HepG2 (cell line): ENCODE measurements around the gene ESR1. TPM values are rescaled to one million over a fixed set of nuclear protein-coding genes. Genes with fewer than 3 reads are reported as not detected.

Experiments
- ATAC-seq: fragments of 200-7000 bp; cut with Tn5 transposase; 3 replicates; pipeline ENCODE4 v1.9.1; 2020; ENCODE audit warnings: mild to moderate bottlenecking, moderate library complexity
- BruUV-seq: library from RNA; stranded (reverse); fragments of 400-500 nt; replicated peaks from 2 replicates; lab custom pipeline; 2021; lab: Mats Ljungman, UMichigan
- CTCF ChIA-PET: fragments of 300-600 bp; formaldehyde crosslinking; extraction: SDS; loops from one replicate; lab custom pipeline; 2021; ENCODE audit warnings: low total read pairs, inconsistent platforms, low intra/inter-chr PET ratio; lab: Yijun Ruan, JAX
- POLR2A ChIA-PET: fragments of 350-600 bp; sonication (Branson Sonifier 250); formaldehyde crosslinking; loops from one replicate; lab custom pipeline; 2020; ENCODE audit warnings: antibody characterized with exemption, inconsistent platforms; lab: Yijun Ruan, JAX
- DNase-seq: peaks from one replicate; pipeline ENCODE4 v3.0.0-alpha.2; 2015; ENCODE audit warnings: low spot score
- FAIRE-seq: peaks from 3 replicates; lab custom pipeline; 2011; peaks lifted over from hg19 to GRCh38; lab: Jason Lieb, UNC
- H2AFZ ChIP-seq: one replicate; pipeline ENCODE4 v1.6.1; 2011; ENCODE audit warnings: low read length, inconsistent platforms
- H3K27ac ChIP-seq: fragments of 300-600 bp; 3 replicates; pipeline ENCODE4 v1.8.0; 2011; ENCODE audit warnings: mixed run types, mild to moderate bottlenecking, mixed read lengths, low read length, inconsistent platforms; ENCODE audit not compliant: insufficient read depth; ENCODE audit errors: extremely low read length
- H3K27me3 ChIP-seq, 2 experiments: fragments of 200-600 bp in 1 of 2; 2 replicates in 1 of 2; 3 replicates in 1 of 2; pipeline versions ENCODE4 v1.6.0 to v1.8.0; 2011; ENCODE audit warnings: low read length in 2 of 2, mild to moderate bottlenecking in 2 of 2, moderate library complexity in 2 of 2, inconsistent platforms in 1 of 2; ENCODE audit not compliant: insufficient read depth in 2 of 2, control insufficient read depth in 1 of 2
- H3K36me3 ChIP-seq, 2 experiments: fragments of 200-600 bp in 1 of 2; replicated peaks in 1 of 2; 2 replicates in 1 of 2; 3 replicates in 1 of 2; pipeline versions ENCODE4 v1.5.1 to v1.8.0; 2011; ENCODE audit warnings: low read length in 2 of 2, inconsistent platforms in 1 of 2; ENCODE audit not compliant: insufficient read depth in 2 of 2, control insufficient read depth in 1 of 2
- H3K4me1 ChIP-seq: 2 replicates; pipeline ENCODE4 v1.5.1; 2012; ENCODE audit warnings: low read length, inconsistent platforms; ENCODE audit not compliant: insufficient read depth
- H3K4me2 ChIP-seq: 2 replicates; pipeline ENCODE4 v1.6.0; 2011; ENCODE audit warnings: low read depth, low read length, inconsistent platforms
- H3K4me3 ChIP-seq, 3 experiments: fragments of 200-600 bp in 1 of 3; sonication (generic), shearing (Covaris generic) in 1 of 3; replicated peaks in 1 of 3; 2 replicates each; pipeline ENCODE4 v1.5.1; 2011 to 2016; ENCODE audit warnings: low read length in 3 of 3, inconsistent platforms in 2 of 3, low read depth in 2 of 3, mild to moderate bottlenecking in 2 of 3, control low read depth in 1 of 3, mixed read lengths in 1 of 3; ENCODE audit not compliant: insufficient read depth in 1 of 3
- H3K79me2 ChIP-seq: one replicate; pipeline ENCODE4 v1.6.1; 2011; ENCODE audit warnings: low read length, inconsistent platforms; ENCODE audit not compliant: insufficient read depth
- H3K9ac ChIP-seq: 2 replicates; pipeline ENCODE4 v1.6.0; 2011; ENCODE audit warnings: mild to moderate bottlenecking, low read depth, low read length, inconsistent platforms; ENCODE audit not compliant: insufficient read depth
- H3K9me3 ChIP-seq: 2 replicates; pipeline ENCODE4 v1.5.1; 2012; ENCODE audit warnings: mild to moderate bottlenecking, low read length
- H4K20me1 ChIP-seq: 2 replicates; pipeline ENCODE4 v1.6.0; 2011; ENCODE audit warnings: inconsistent platforms, mild to moderate bottlenecking, low read length, moderate library complexity; ENCODE audit not compliant: insufficient read depth
- AHR ChIP-seq: IDR thresholded peaks from 2 replicates; pipeline ENCODE4 v1.6.1; 2018; ENCODE audit warnings: missing genetic modification reagents, missing compliant biosample characterization
- FOXA1 ChIP-seq, 2 experiments: fragments of 450-650 bp in 1 of 2; sonication (generic) in 1 of 2; formaldehyde crosslinking in 1 of 2; IDR thresholded peaks; 2 replicates each; pipeline versions ENCODE4 v1.4.0 to v1.6.1; 2016 to 2020; ENCODE audit warnings: missing genetic modification reagents in 1 of 2
- HDAC2 ChIP-seq: sonication (generic); formaldehyde crosslinking; IDR thresholded peaks from 2 replicates; pipeline ENCODE4 v1.4.0; 2020; ENCODE audit warnings: missing genetic modification reagents
- MEF2D ChIP-seq: sonication (generic); formaldehyde crosslinking; IDR thresholded peaks from 2 replicates; pipeline ENCODE4 v1.5.1; 2020; ENCODE audit warnings: mild to moderate bottlenecking, missing genetic modification reagents
- PLSCR1 ChIP-seq: sonication (generic); formaldehyde crosslinking; IDR thresholded peaks from 2 replicates; pipeline ENCODE4 v1.5.0; 2020; ENCODE audit warnings: missing genetic modification reagents, mild to moderate bottlenecking, borderline replicate concordance
- TEAD2 ChIP-seq: sonication (generic); formaldehyde crosslinking; IDR thresholded peaks from 2 replicates; pipeline ENCODE4 v1.9.0; 2021; ENCODE audit warnings: missing genetic modification reagents
- ZNF407 ChIP-seq: sonication (generic); formaldehyde crosslinking; IDR thresholded peaks from one replicate; pipeline ENCODE4 v1.5.1; 2020; ENCODE audit warnings: mild to moderate bottlenecking, missing genetic modification reagents; ENCODE audit errors: not compliant biosample characterization
- ZNF570 ChIP-seq: sonication (generic); formaldehyde crosslinking; IDR thresholded peaks from 2 replicates; pipeline ENCODE4 v1.4.0; 2020; ENCODE audit warnings: mild to moderate bottlenecking, missing genetic modification reagents, borderline replicate concordance
- ZNF770 ChIP-seq: sonication (generic); formaldehyde crosslinking; IDR thresholded peaks from 2 replicates; pipeline ENCODE4 v1.5.0; 2020; ENCODE audit warnings: mild to moderate bottlenecking, missing genetic modification reagents
- WGBS: methylation state at CpG from one replicate; pipeline ENCODE4 v1.1.6; 2017; ENCODE audit warnings: low lambda C conversion rate; 5-methylcytosine and 5-hydroxymethylcytosine counted together
- in situ Hi-C: cut with HindIII; loops from 2 replicates; pipeline ENCODE4 v1.10.0; 2017; ENCODE audit warnings: low pct_unique_long_range_greater_than_20kb; ENCODE audit not compliant: extremely low pct_ligation_motif_present
- intact Hi-C: fragments of 100-400 bp; cut with micrococcal nuclease; formaldehyde crosslinking; loops from one replicate; pipeline ENCODE4 v1.10.0; 2022; ENCODE audit not compliant: unreplicated experiment
- polyA plus RNA-seq, 8 experiments: library from polyadenylated mRNA; depleted of rRNA in 3 of 8; stranded (reverse) in 7 of 8; unstranded in 1 of 8; fragments of >200 nt; fragmentation: Illumina TruSeq in 4 of 8; extraction: Trizol in 4 of 8; gene quantifications; 2 replicates each; pipeline versions ENCODE4 v1.2.1 to v1.2.3, GENCODE V29; 2011 to 2016; ENCODE audit warnings: low read depth in 4 of 8, missing spikeins in 1 of 8, mixed read lengths in 1 of 8; ENCODE audit not compliant: insufficient read depth in 1 of 8
- total RNA-seq, 5 experiments: library from RNA; depleted of rRNA; stranded (reverse); fragments of >200 nt; fragmentation: Illumina TruSeq; extraction: Trizol; gene quantifications; 2 replicates each; pipeline ENCODE4 v1.2.3, GENCODE V29; 2016; ENCODE audit warnings: low read depth in 1 of 5

Gene ESR1
- total and polyA plus RNA-seq, 2 of the 13 experiments (the other 11 are each of a cell fraction or from before 2014, with no cell fraction given) = not detected

GRCh38 chr6:151762817-151763216, 44.7 kb upstream of the ESR1 start:
- Histone ChIP-seq H3K9ac (no peak overlapping the region), H3K9me3 (no peaks in the 10 kb centered on the region), H3K4me3 (no peak overlapping the region), H3K4me1 (peaks cover 6% of the 10 kb centered on the region), H3K79me2 (no peaks in the 10 kb centered on the region), H3K27ac (no peak overlapping the region), H4K20me1 (no peaks in the 10 kb centered on the region), H3K4me2 (no peak overlapping the region), H2AFZ (no peak overlapping the region), H3K36me3 (no peaks in the 10 kb centered on the region), H3K27me3 (no peaks in the 10 kb centered on the region)
- WGBS = 76% methylated on average over 4 of the region's 4 CpGs
- BruUV-seq = no TSS peak
- ChIA-PET POLR2A (no interaction called here), CTCF (no interaction called here)
- FAIRE-seq (no peak), ATAC-seq (no peak), DNase-seq (no peak)
- no peak for TF ChIP-seq ZNF770 (CRISPR knock-in tag)
- TF ChIP-seq PLSCR1 (CRISPR knock-in tag) = no peak
- no peak for TF ChIP-seq ZNF407
- TF ChIP-seq ZNF570 (CRISPR knock-in tag) = no peak
- TF ChIP-seq FOXA1 (IDR thresholded peaks at IDR 0.05) = no peak
- no peak for TF ChIP-seq FOXA1 (CRISPR knock-in tag; IDR thresholded peaks at IDR 0.05)
- no peak for TF ChIP-seq MEF2D (CRISPR knock-in tag)
- no peak for TF ChIP-seq HDAC2 (CRISPR knock-in tag)
- TF ChIP-seq TEAD2 = no peak
- TF ChIP-seq AHR = no peak
- in situ Hi-C loops = loop anchor here (5.0 kb wide), 1 partner anchor 359 kb away; no protein-coding TSS in a partner anchor
- intact Hi-C loops = loop anchor here (10.0 kb wide), 1 partner anchor 322 kb away; no protein-coding TSS in a partner anchor
